ENCODE results near the gene ADGRV1. TPM values are rescaled to one million over a fixed set of nuclear protein-coding genes. Genes with fewer than 3 reads are reported as not detected.
"Not testable (repeated sequence)": the region's sequence is repeated elsewhere in the genome, so short reads cannot be mapped to it uniquely, and the experiment has no call there.

ADGRV1 gene
- total RNA-seq, 1 experiment from 2014 or later: 1.8 TPM

DNA sequence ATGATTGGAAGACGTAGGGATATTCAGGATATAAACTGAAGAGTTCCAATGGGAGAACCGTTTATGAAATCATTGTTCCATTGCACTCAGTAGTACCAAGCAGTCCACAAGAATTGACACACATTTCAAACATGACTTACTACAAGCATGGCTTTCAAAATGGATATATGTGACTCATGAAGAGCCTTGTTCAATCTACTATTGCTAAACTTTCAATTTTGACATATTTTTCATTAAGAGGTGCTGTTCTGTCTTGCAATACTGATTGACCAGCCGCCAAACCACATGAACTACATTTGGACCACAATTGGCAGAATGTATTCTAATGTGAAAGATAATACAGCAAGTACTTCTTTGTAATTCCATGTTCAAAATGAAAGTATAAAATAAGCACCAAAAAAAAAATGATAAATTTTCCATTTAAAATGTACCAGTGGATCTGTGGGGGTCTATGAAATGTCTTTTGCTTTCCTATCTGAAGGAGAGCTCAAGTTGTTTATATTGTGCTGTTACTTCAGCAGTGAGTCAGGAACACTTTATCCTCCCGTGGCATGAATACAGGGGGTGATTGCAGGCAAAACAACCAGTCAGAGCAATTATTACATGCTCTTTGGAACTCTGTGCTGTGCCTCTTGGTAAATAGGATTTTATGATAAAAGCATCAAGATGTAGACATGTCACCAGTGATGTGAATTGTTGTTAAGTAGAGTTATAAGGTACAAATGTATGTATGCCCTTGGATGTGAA is 458.5 kb downstream of the ADGRV1 start:
- DNase-seq (ENCODE audit: extremely low read depth, low read depth): no peak

DNA sequence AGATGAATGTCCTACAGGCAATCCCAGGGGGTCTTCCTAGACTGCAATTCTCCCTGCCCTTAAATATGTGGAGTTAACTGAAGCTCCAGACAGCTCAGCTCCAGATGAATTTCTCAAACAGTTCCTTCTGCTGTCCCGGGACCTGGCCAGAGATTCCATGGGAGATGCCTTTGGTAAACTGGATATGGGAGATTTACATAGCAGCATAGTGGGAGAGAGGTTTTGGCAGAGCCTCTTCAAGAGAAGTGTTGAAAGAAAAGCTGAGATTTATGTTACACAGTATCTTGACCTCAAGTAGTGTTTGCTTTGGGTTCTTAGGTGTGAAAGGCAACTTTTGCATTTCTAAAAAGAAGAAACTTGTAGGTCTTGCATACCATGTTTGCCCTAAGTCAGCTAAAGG is 459.6 kb downstream of the ADGRV1 start:
- DNase-seq (ENCODE audit: extremely low read depth, low read depth): no peak

DNA sequence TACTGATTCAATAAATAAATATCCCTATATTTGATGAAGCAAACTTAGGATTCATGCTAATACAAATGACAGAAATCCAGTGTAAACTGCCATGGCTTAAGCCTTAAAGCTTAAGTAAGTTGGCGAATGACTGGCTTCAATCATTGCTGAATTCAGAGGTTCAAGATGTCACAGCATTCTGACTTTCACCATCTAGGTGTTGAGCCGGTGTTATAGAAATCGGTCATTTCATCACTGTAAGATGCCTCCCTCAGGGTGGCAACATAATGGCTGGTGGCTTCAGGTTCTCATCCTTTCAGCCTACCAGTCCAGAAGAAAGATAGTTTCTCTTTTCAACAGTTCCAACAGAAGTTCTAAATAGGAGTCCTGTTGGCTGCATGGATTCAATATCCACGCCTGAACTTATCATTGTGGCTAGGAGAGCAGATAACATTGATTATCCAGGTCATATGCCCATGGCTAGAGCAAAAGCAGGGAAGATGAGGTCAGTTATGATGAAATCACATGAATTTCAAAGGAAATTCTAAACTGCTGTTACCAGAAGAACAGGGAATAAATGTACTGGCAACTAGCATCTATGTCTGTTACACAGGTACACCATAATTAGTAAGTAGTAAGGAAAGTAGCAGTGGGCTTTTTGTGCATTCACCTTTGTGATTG is 460.2 kb downstream of the ADGRV1 start:
- DNase-seq (ENCODE audit: extremely low read depth, low read depth): no peak

DNA sequence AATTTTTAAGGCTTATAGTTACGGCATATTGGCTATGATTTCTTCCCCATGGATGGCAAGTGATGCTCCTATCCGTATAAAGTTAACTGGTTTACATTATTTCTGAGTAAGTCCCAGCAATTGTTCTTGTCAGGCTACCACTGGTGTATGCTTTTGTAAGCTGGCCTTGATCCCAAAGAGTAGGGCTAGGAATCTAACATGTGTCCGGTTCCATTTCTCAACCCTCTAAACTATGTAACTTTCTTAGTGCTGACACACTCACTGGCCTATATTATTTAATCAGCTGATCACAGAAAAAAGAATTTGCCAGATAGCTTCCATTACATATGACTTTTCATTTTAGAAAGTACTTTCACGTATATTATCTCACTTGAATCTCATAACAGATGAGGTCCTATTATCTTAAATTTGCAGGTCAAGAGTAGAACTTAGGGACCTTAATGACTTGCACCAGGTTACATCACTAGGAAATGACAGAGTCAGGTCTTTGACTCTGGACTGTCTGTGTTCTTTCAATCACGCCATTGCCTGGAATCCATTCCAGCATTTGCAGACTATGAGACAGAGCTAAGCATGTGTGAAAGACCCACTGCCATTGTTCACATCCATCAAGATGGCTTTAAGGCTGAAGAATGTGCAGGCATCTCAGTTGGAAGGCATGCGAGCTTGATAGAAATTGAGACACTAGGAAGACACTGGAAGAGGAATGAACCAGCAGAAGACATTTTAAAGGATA is 461.6 kb downstream of the ADGRV1 start:
- DNase-seq (ENCODE audit: extremely low read depth, low read depth): no peak

DNA sequence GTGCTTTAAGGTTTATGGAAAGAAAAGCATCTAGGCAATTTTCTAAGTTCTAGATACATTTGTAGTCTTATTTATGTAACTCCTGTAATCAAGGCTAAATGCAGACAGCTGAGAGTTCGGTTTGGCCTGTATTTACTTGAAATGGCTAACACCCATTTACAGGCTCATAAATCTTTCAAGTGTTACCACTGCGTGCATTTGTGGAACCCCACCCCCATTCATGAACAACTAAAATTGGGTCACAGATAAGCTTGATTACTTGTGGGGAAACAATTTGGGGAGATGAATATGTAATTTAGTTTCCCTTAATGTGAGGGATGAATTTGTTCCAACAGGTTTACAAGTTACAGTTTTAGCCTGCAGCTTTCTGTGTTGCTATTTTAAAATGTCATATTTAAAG is 463.9 kb downstream of the ADGRV1 start:
- DNase-seq (ENCODE audit: extremely low read depth, low read depth): no peak

DNA sequence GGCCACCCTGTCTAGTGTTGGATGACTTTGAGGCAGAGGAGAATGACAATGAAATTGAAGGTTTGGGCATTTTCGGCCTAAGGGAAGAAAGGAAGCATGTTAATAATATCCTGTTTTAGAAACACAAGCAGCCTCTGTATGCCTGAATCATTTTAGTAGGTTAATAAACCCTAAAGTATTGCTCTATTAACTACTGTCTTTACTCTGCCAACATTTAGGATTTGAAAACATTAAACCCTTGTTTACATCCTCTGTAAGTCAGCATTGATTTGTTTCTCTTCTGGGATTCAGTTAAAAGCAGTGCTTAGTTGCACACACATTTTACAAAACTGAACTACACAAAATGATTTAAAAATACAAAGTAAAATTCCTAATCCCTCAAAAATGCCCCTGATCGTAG is 465.6 kb downstream of the ADGRV1 start:
- no peak for DNase-seq (ENCODE audit: extremely low read depth, low read depth)

DNA sequence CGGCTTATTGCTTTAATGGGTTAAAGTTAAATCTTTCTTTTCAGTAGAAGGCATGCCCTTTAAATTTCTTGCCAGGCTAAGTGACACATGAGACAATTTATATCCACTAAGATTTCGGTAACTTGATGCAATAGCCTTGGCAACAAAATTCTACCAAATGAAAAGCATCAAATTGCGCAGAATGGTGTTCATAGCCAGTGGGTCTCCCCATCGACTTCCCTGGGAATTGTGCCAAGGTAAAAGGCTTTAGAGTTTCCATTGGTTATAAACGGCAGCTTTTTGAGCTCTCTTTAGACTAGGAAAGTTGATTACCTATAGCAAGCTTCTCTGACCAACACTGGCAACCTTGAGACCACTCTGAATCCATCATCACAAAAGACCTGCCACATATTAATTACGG is 466.1 kb downstream of the ADGRV1 start:
- no peak for DNase-seq (ENCODE audit: extremely low read depth, low read depth)

DNA sequence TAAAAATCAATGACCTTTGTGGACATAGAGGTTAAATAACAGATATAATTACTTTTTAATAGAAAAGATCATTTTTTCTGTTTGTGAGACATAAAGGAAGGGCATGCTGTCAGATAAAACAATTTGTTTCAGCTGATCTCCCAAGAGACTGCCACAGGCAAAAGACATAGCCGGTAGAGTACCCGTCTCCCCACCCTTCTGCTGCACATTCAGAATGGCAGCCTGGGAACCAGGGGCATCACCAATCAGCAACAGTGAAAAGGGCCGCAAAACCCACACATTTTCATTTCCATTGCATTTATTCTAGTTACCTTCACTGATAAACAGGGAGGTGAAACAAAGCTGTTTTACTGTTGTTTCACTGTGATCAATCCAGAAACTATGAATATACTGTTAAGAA is 466.9 kb downstream of the ADGRV1 start:
- DNase-seq (ENCODE audit: extremely low read depth, low read depth): no peak

DNA sequence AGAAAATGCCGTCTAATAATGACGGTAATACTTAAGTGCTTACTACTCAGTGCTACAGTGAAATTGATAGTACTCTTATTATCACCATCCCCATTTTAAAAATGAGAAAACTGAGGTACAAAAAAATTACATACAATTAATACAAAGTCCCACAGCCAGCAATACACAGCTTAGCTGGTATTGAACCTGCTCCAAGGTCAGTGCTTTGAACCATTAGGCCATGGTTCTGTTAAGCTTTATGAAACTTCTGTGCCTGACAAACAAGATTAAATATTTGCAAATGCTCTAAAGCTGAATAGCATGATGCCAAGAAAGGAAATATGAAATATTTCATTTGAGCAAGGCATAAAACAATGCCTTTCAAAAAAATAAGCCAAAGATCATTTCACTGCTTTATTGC is 467.4 kb downstream of the ADGRV1 start:
- no peak for DNase-seq (ENCODE audit: extremely low read depth, low read depth)

DNA sequence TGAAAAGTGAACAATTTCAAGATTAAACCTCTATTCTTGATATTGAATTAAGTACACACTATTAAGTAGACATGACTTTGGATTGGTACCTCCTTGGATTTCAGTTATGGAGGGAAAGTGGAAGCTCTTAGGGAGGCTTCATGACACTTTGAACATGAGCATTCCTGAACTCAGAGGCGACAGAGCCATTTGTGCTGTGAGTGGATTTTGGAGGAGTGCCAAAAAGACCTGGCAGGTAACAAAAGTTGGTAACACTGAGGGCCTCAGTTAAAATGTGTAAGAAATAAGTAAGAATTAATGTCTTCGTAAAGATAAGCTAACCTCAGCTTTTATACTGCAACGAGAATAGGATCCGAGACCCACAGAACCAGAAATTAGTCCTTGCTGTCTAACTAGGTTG is 467.9 kb downstream of the ADGRV1 start:
- DNase-seq (ENCODE audit: extremely low read depth, low read depth): no peak

DNA sequence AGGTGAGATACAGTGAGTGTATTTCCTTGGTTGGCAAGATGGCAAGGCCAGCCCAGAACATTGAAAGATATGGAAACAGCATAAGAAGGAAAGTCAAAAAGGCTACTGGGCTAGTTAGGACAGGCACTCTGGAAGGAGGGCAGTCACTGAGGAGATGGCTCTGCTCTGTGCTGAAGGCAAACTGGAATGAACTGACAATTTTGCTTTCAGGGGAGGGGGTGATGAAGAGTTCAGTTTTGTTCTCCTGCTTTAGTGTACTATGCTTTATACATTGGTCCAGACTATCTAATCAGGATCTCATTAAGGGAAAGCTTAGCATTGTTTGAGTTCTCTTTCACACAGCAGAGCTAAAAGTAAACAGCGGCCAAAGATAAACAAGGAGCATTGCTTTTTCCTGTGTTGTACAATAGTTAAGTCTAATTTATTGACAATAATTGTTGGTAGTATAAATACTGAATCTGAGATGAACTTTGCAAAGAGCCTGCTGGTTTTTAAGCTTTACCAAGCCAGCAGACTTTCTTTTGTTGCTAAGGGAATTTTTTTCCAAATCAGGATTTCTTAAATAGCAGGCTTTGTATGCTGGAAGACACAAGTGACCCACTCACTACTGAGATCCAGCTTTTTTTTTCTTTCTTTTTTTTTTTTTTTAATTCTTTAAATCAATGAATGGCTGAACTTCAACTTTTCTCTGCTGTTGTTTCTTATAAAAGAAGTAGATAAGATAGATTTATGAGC is 469.0 kb downstream of the ADGRV1 start:
- no peak for DNase-seq (ENCODE audit: extremely low read depth, low read depth)

DNA sequence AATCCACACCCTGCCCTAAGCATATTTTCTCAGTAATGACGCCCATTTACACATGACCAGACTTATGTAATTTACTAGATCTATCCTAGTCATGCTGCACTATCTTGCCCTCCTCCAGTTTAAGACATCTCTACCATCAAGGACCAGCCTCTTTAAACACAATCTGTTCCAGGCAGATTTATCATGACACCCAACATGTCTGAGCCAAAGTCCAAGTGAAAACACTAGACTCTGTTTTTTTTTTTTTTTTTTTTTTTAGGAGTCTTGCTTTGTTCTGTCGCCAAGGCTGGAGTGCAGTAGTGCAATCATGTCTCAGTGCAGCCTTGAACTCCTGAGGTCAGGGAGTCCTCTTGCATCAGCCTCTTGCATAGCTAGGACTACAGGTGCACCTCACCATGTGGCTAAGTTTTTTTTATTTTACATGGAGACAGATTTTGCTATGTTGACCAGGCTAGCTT is 469.9 kb downstream of the ADGRV1 start:
- DNase-seq (ENCODE audit: extremely low read depth, low read depth): no peak

DNA sequence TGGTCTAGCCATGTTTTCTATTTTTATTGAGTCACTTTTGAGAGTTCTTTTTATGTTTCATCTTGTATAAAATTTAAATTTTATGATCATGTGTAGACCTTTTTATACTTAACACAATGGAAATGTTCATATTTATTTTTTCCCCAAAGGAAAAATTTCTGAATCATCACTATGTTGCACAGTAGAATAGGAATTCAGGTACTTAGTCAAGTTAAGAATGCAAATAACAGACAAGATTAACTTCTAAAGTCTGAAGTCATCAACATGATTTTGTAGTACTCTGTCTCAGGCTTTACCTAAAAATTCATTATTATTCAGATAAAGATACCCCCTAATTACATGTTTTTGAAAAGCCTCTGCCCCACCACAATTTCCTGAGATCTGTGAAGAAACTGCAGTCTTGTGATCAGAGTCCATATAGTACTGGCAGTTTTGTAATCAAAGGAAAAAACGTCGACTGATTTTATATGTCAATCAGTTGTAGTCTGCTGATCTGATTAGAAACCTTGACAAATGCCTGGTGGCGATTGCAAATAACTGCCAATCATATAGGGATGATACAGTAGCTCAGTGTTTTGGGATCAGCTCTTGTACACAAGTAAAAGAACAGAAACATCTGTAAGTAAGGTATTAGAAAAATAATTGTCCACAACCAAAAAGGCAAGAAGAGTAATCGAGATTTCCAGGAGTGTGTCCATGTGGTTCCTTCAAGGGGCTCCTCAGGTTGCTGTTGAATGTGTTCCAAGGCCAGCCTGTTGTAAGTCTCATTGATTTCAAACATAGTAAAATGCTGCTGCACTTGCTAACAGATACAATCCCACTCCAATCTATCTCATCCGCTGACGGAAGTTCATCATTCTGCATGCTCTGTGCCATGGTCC is 472.2 kb downstream of the ADGRV1 start:
- no peak for DNase-seq (ENCODE audit: extremely low read depth, low read depth)

DNA sequence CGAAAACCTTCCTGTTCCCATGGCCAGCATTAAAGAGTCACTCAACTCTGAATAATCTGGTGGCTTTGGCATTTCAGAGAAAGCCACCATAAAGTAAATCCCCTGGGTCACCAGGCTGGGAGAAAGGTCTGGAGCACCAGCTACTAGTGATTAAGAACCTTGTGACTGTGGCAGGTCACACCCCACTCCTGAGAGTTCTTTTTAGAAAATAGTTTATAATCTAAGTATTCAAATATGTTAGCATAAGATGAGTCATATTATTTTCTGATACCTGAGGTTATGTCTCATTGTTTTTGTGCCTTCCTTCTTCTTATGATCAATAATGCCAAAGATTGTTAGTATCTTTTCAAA is 472.8 kb downstream of the ADGRV1 start:
- no peak for DNase-seq (ENCODE audit: extremely low read depth, low read depth)

DNA sequence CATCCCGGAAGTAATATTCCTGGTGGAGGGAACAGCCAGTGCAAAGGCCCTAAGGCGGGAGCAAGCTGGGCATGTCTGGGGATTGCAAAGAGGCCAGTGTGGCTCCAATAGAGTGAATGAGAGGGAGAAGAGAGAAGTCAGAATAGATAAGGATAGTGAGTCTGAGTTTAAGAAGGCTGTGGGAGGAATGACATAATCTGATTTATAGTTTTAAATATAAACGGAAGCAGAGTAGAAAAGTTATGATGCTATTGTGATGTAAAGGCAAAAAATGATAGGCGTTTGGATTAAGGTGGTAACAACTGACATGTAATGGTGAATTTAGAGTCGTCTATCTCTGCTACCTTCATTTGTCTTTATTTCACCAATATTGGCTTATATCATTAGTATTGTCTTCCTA is 473.5 kb downstream of the ADGRV1 start:
- no peak for DNase-seq (ENCODE audit: extremely low read depth, low read depth)

DNA sequence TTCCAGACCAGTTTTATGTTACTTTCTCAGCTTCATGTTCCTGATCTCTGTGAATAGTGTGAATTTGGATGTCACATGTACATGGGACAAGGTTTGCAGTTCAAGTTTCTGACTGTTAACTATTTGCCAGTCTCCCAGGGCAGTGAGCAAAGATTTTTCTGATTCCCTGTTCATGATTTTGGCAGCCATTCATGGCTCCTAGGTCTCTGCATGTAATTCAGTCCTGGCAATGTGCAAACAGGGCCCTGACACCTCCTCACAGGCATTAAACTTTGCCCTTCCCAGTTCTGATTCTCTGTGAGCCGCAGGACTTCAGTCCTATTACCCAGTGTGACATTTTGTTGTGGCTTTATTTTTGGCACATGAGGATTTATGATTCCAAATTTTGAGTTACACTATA is 474.8 kb downstream of the ADGRV1 start:
- DNase-seq (ENCODE audit: extremely low read depth, low read depth): no peak

DNA sequence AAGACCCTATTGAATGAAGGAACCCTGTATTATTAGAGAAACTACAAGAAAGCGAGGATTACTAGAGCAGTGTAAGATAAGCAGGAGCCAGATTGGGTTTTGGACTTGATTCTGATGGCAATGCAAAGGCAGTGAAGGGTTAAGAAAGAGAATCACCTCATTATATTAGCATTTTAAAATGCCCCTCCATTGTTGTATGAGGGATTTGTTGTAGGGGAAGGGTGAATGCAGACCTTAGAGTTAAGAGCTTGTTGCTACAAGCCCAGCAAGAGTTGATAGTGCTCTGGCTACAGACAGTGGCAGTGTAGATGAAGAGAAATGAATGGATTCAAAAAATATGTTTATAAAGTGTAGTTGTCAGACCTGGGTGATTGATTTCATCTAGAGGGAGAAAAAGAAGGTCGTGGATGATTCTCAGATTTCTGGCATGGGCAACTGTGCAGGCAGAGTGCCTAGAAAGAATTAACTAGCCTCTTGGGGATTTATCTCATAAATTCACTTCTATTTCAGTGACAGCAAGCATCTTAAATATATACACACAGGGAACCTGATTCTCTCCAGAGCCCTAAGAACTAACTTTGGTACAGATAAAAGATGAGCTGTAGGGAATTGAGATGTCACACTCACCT is 479.7 kb downstream of the ADGRV1 start:
- DNase-seq (ENCODE audit: extremely low read depth, low read depth): no peak

DNA sequence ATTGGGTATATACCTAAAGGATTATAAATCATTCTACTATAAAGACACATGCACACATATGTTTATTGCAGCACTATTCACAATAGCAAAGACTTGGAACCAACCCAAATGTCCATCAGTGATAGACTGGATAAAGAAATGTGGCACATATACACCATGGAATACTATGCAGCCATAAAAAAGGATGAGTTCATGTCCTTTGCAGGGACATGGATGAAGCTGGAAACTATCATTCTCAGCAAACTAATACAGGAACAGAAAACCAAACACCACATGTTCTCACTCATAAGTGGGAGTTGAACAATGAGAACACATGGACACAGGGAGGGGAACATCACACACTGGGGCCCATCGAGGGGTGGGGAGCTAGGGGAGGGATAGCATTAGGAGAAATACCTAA is 482.5 kb downstream of the ADGRV1 start:
- DNase-seq (ENCODE audit: extremely low read depth, low read depth): not testable (repeated sequence)

DNA sequence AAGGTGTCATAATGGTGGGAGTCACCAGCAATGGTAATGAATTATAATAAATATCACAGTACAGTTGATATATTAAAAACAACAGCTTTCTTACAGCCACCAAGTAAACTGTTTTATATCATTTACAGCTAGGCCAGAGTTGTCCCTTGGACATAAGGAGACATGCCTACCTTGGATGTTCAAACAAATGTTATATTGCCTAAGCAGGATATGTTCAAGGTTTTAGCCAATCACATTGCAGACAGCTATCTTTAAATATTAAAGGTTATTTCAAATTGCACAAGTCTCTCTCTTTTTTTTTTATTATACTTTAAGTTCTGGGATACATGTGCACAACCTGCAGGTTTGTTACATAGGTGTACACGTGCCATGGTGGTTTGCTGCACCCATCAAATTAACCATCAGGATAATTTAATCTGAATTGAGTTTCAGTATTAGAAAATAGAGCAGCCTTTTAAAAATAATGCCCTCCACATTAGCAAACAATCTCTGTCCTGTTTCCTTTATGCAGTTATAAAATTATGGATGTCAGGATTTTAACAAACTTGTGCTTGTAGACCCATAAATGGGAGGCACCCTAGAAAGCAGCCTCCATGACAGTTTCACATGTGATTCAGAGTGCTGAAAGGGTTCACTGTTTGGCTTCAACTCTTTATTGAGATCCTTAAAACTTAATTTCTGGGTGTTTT is 483.8 kb downstream of the ADGRV1 start:
- no peak for DNase-seq (ENCODE audit: extremely low read depth, low read depth)
